HG02970 (cell line): ENCODE data around the gene ELL.

Source experiments
- ATAC-seq: cut with Tn5 transposase; IDR thresholded peaks from one replicate; pipeline ENCODE4 v1.9.1; 2021; ENCODE audit warnings: mild to moderate bottlenecking, moderate library complexity, moderate number of reproducible peaks; ENCODE audit not compliant: unreplicated experiment, low FRiP score

Gene ELL

DNA sequence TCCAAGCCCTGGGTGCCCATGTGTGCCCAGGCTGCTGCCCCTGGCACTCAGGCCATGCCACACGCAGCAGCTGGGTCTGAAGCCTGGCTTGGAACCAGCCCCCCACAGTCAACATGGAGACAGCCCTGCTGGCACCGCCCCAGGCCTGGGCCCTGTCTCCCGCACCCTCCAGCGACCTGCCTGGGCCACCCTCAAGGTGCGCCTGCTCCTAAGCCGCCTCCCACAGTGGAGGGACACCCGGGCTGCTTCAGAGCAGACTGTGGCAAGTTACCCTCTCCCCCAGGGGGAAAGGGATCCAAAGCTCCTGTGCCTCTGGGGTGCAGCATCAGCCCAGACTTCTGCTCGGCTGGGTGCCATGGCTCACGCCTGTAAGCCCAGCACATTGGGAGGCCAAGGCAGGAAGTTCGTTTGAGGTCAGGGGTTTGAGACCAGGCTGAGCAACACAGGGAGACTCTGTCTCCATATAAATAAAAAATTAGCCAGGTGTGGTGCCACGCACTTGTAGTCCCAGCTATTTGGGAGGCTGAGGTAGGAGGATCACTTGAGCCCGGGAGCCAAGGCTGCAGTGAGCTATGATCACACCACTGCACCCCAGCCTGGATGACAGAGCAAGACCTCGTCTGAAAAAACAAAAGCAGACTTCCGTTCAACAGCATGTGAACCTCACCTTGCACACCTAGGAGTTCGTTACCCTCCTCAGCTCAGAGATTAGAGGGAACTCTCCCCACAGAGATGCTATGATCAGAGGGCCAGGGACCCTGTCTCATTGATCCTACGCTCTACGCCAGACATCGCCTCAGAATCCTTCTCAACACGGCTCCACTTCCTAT, 15.6 kb downstream of the ELL start:
- no peak for ATAC-seq

DNA sequence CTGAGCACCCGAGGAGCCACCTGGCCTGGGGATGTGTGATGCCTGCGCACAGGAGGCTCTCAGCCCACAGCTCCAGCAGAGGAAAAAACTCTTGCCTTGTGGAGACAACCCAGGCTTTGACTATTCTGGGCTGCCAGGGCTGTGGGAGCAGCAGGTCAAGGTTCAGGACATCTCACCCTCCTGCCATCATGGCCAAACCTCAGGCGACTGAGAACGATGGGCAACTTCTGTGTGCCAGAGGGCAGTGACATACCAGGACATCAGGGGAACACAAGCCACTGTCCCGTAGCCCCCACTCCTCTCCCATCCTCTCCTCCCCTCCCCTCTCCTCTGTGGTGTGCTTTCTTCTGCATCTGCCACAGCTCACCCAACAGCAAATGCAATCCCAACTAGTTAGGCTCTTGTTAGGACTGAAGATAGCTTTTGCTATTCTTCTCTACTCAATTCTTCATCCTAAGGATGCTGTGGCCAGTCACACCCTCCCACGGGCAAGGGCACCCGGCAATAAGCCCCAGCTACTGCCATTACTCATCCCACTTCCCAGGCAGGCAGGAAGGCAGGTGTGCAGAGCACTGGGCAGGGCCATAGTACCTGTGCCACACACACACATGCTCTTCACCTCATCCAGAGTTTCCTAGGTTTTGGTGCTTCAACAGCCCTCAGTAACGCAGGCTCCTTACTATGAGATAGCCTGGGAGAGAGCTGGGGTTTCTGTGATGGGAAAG, 16.8 kb downstream of the ELL start:
- ATAC-seq, result no peak

DNA sequence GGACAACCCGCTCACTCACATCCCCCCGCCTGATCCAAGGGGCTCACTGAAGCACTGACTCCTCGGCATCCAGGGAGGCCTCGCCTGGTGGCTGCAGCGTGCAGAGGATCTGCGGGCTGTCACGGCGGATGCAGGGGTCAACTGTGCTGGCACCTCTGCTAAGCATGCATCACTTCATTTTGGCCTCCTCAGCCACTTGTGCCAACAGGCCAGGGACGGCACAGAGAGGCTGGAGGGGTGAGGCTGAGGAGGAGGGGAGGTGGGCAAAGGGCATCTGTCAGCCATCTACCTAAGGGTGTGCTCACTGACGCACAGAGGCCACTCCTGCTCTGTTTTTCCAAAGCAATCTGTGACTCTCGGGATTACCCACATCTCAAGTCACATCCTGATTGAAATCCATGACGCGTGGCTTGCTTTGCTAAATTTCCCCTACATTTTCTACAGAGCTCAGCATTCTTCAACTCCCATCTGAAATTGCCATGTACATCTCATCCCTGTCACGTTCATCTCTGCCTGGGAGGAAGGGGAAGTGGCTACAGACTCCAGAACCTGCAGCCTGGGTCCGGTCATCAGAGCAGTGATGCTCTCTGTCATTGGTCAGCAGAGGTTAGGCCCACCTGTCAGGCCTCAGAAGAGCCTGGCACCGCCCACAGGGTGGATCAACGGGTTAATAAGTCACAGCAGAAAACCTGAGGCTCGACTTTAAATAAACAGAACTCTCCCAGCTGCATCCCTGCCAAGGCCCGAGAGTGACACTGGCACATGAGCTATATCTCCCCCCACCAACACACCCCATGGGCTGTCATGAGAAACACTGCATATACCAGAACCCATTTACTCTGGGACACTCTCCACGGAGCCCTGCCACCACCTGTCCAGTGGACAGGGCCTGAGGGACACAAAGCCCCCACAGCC, 17.6 kb downstream of the ELL start:
- ATAC-seq, result no peak

DNA sequence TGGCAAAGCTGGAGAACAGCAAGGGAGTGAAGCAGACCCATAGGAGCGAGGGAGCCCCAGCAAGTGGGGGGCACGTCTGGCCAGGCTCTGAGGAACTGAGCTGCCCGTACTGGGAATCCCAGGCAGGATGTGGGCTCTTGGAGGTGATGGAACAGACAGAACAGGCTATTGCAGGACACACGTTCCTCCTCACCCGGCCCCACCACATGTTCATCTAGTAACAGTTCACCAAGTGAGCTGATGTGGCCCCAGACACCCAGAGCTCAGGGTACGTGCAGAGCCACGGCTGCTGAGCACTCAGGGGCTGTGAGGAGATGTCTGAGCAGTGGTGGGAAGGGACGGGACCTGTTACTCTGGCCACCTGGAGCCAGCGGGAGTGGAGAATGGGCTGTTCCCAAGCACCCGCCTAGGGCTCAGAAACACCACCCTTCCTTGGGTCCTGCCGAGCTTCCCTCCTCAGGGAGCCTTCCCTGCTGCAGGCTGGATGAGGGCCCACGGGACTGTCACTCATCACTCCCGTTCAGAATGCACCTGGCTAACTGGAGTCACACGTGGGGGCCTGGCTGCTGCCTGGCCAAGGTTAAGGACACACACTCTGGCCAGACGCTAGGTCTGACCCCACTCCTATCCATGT, 18.4 kb downstream of the ELL start:
- ATAC-seq, result no peak

DNA sequence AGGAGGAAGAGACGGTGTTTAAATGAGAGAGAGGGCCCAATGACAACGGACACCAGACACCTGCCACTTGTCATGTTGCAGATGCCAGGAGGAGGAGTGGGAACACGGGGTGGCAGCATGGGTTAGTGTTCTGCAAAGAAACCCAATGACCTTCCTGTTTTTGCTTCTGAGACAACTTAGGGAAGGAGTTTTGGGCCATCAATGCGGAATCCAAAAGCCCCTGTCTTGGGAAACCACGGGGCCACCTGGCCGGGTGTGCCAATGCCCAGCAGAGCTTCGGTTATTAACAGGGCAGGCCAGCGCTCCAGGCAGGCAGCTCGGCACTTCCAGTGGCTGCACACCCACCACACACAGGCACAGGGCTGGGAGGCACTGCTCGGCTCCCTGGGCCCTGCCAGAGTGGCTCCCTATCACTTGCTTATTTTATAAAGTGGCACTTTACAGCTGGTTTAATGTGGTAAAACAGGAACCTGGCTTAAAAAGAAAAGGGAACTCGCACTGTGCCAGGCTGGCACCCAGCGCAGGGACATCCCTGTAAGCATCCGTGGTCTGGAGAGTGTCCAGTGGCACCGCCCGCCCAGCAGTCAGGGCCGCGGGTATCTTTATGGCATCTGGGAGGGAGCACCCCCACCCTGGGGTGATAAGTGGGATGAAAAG, 19.1 kb downstream of the ELL start:
- no peak for ATAC-seq

DNA sequence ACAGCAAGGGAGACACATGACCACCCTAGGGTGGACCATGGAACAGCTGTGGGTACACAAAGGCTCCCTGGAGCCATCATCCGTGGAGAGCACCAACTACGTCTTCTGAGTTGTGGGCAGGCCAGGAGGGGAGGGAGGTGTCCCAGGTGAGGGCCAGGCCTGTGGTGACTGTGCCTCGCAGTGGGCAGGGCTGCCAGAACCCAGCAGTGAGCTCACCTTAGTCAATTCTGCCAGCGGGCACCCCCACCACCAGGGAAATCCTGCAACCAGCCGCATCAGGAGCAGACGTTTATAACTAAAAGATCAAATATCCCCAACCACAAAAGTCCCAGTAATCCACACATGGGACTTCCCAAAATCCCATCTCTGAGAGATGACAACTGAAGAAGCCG, 19.6 kb downstream of the ELL start:
- ATAC-seq, result no peak

DNA sequence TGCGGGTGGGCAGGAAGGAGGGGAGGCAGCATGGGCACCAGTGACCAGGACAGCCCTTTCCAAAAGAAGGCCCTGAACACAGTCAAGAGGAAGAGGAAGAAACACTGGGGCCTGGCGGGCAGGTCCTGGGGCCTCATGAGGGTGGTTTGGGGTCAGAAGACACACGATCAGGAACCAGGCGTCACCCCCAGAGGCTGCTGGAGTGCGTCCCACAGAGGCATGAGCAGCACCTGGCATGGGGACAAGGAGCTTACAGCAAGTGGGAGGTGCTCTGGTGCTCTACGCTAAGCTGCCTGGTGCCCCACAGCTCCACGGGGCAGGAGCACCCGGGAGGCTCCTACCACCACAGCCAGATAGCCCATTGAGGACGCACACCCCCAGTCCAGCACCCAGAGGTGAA, 20.0 kb downstream of the ELL start:
- ATAC-seq, result no peak

DNA sequence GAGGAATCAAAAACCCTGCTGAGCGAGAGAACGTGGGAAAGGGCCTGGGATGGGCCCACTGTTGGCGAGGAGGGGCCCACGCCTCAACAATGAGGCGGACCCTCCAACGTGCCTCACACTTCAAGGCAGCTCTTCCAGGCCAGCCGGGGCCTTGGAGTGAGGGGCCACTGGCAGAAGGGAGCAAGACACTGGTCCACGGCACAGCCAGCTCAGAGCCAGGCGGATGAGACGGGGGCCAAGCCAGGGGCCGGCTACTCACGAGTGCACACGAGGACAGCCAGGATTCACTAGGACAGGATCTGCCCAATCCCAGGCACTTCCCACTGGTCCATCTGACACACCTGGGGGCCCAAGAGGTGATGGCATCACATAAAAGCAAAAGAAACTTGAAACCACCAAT, 20.5 kb downstream of the ELL start:
- no peak for ATAC-seq

DNA sequence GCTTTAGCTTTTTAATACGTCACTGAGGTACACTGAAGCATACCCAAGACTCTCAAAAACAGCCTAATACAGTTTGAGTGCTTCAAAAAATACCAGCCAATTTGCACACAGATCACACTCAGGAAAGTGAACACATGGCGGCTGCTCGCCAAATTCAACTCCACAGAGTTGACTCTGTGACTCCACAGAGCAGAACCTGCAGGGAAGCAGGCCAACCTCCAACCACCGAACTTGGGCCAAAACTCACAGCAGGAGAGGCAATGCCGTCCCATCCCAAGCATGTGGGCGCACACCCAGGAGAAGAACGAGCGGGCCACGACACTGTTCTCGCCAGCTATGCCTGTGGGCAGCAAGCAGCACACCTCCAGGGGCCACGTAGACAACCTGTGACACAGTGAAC, 21.1 kb downstream of the ELL start:
- ATAC-seq, result no peak

DNA sequence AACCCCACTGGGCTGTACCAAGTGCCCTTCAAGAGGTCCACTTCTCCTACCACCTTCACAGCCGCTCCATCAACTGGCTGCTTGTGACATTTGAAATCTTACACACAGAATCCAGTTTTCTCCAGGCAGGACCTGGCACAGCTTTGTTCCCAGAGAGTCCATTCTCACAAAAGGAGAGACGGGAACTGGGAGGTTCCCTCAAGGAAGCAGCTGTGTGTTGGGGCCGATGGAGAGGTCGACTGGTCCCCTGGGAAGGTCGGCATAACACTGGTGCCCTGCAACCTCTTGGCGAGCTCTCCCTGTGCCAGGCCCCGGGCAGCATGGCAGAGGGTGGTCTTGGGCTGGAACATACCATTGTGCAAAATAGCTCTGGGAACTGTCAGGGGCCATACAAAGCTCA, 21.5 kb downstream of the ELL start:
- no peak for ATAC-seq

DNA sequence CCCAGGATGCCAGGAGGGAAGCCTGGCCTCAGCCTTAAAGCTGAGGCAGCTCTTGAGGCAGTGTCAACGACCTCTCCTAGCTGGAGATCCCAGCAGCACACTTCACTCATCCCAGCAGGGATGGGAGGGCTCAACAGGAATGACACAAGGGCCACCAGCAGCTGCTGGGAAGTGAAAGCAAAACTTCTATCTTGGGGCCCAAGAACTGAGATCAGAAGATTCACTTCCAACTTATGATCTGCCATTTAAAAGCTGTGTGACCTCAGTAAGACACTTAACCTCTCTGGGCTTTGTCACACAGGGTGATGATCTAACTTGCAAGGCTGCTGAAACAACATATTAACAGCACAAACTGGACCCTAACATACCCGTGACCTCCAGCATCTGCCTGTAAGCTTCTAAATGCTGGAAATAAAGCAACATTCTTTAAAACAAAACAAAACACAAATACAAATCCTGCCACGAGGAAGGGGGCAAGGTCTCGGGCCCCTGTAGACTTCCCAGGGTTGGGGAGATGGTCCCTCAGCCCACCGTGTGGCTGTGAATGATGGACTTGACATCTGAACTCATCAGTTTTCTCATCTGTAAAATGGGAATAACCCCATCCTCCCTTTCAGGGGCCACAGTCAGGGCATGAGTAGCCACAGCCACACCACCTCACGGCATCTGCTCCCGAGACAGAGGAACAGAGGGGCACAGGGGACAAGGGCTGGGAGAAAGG, 22.7 kb downstream of the ELL start:
- no peak for ATAC-seq

DNA sequence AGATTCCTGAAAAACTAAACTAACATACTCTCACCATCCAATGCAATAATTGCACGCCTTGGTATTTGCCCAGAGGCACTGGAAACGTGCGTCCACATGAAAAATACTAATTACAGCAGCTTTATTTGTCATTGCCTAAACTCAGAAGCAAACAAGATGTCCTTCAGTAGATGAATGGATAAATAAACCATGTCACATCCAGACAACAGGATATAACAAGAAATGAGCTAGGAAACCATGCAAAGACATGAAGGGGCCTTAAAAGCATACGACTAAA, 25.0 kb downstream of the ELL start:
- ATAC-seq, result no peak

DNA sequence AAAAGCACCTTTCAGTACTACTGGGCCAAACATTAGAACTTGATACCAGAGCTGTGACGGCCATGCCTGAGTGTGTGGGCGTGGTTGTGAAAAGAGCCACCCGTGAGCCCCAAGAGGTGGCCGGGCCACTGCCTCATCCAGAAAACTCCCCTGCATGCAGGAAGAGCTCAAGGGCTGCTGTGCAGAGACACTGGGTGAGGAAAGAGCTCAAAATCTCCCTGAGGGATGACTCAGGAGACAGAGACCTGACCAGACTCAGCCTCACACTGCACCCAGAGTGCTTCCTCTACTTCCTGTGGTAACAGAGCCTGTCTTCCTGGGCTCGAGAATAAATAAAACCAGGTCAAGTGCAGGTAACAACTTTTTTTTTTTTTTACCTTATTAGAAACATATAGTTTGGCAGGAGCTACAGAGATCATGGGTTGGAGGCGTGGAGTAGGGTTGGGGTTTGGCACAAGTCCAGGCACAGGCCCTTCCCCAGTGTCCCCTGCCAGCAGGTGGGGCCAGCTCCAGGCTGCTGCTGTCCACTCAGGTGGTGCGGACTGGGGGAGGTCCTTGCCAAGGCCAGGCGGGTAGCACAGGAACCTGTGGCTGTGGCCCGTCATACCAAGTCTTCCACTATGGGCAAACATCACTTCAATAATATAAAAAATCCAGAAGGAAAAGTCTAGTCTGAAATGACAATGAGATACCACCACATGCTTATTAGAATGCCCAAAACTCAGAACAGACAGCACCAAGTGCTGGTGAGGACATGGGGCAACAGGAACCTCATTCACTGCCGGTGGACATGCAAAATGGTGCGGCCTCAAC, 25.5 kb downstream of the ELL start:
- ATAC-seq, result no peak

DNA sequence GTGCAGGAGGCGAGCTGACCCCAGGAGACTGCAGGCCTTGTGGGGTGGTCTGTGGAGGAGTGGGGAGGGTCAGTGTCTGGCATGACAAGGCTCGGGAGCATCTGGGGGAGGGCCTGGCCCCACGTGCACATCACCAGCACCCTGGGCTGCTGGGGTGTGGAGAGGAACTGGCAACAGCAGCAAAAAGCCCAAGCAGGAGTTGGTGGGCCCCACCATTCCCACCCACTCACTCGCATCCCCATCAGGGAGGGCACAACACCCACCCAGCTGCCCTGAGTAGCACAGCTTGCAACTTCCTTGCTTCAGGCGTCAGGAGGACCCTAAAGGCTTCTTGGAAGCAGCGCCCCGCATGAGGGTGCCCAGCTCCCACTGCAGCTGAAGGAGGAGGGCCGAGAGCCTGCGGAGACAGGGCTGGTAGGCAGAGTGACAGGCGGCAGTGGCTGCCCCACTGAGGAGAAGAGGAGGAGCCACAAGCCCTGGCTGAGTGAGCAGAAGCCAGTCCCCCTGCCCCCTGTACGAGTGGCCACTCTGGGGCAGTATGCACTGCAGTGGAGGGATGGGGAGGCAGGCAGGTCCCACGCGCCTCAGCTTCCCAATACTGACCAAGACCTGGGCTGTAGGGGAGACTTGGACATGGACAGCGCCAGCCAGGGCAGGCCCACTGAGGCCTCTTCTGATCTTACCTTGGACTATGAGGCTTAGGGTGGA, 26.5 kb downstream of the ELL start:
- no peak for ATAC-seq

DNA sequence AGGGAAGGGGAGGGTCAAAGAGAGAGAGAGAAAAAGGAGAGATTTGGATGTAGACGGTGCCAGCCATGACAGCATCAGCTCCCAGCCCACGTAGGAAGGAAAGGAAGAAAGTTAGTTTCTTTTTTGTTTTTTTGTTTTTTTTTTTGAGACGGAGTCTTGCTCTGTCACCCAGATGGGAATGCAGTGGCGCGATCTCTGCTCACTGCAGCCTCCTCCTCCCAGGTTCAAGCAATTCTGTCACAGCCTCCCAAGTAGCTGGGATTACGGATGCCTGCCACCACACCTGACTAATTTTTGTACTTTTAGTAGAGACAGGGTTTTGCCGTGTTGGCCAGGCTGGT, 27.6 kb downstream of the ELL start:
- ATAC-seq, result no peak

DNA sequence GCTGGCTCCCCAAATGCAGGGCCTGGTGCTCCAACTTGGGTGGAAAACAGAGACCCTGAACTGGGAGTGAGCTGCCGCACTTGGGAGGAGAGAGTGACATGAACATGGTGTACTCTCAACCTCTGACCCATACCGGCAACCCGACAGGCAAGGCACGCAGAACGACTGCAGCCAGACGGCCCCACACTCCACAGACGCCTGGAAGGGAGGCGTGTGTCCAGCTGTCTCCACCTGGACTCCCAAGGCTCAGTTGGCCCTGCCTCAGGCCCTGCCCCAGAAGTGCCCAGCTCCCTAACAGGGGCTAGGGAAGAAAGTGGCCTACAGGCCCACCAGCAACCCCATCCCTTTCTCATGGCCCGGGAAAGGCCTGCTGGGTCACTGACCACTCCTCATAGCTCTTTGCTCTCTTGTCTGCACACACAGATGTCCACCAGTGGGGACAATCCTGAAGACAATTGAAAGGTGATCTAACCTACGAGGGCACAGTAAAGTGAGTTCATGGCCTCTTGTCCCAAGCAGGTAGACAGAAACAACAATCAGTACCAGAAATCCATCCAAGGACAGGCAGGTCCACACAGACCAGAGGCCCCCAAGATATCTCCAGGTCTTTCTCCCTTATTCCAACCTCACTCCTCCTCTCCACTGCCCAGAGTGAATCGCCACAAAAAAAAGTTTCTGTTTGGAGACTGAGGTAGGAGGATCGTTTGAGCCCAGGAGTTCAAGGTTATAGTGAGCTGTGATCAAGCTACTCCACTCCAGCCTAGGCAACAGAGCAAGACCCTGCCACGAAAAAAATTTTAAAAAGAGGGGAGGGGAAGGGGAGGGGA, 28.2 kb downstream of the ELL start:
- ATAC-seq, result no peak
